ENCODE measurements around the gene PHTF2. TPM values are rescaled to one million over a fixed set of nuclear protein-coding genes. Genes with fewer than 3 reads are reported as not detected.

PHTF2 gene
- total and polyA plus RNA-seq, 2 experiments from 2014 or later = 13.3 to 26.9 TPM

DNA sequence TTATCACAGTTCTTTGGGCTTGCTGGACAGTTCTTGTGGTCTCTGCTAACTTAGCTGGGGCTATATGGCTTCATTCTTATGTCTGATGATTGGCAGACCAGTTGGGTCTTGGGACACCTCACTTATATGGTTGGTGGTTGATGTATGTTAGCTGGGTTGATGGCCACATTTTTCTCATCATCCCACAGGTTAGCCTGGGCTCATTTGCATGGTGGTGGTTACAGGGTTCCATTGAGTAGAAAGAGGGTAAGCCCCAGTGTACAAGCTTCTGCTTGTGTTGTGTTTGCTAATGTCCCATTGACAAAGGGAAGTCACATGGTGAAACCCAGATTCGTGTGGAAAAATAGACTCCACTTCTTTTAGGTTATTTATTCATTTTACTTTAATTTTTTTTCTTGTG is 41.0 kb upstream of the PHTF2 start:
- no peak overlapping the region for H3K27ac ChIP-seq
- H3K9me3 ChIP-seq (ENCODE audit: low read depth) = no peaks in the 10 kb centered on the region
- H2AFZ ChIP-seq = no peak overlapping the region
- peaks cover 79% of the 10 kb centered on the region for H3K79me2 ChIP-seq
- no peaks in the 10 kb centered on the region for H3K4me1 ChIP-seq (ENCODE audit: insufficient read depth)
- peaks cover 10% of the 10 kb centered on the region for H4K20me1 ChIP-seq (ENCODE audit: insufficient read depth, poor library complexity, severe bottlenecking)
- H3K4me3 ChIP-seq = no peak overlapping the region
- no peaks in the 10 kb centered on the region for H3K36me3 ChIP-seq (replicated peaks; ENCODE audit: insufficient read depth, low read depth)
- no peaks in the 10 kb centered on the region for H3K27me3 ChIP-seq
- no peak for DNase-seq (ENCODE audit: low spot score)
- WGBS (ENCODE audit: low lambda C conversion rate, missing lambda C conversion rate) = 65% methylated on average over 1 of the region's 1 CpG
- TF ChIP-seq EZH2phosphoT487 (IDR thresholded peaks at IDR 0.05; ENCODE audit: low read depth, severe bottlenecking, unreplicated experiment) (no peak), EZH2 (IDR thresholded peaks at IDR 0.05; ENCODE audit: borderline replicate concordance) (no peak)
- TF ChIP-seq, protein P1, sequence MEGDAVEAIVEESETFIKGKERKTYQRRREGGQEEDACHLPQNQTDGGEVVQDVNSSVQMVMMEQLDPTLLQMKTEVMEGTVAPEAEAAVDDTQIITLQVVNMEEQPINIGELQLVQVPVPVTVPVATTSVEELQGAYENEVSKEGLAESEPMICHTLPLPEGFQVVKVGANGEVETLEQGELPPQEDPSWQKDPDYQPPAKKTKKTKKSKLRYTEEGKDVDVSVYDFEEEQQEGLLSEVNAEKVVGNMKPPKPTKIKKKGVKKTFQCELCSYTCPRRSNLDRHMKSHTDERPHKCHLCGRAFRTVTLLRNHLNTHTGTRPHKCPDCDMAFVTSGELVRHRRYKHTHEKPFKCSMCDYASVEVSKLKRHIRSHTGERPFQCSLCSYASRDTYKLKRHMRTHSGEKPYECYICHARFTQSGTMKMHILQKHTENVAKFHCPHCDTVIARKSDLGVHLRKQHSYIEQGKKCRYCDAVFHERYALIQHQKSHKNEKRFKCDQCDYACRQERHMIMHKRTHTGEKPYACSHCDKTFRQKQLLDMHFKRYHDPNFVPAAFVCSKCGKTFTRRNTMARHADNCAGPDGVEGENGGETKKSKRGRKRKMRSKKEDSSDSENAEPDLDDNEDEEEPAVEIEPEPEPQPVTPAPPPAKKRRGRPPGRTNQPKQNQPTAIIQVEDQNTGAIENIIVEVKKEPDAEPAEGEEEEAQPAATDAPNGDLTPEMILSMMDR (IDR thresholded peaks at IDR 0.05; ENCODE audit: poor library complexity) = no peak
- H3K4me2 ChIP-seq = no peak overlapping the region
- H3K9me2 ChIP-seq (replicated peaks; ENCODE audit: insufficient read depth) = no peaks in the 10 kb centered on the region

DNA sequence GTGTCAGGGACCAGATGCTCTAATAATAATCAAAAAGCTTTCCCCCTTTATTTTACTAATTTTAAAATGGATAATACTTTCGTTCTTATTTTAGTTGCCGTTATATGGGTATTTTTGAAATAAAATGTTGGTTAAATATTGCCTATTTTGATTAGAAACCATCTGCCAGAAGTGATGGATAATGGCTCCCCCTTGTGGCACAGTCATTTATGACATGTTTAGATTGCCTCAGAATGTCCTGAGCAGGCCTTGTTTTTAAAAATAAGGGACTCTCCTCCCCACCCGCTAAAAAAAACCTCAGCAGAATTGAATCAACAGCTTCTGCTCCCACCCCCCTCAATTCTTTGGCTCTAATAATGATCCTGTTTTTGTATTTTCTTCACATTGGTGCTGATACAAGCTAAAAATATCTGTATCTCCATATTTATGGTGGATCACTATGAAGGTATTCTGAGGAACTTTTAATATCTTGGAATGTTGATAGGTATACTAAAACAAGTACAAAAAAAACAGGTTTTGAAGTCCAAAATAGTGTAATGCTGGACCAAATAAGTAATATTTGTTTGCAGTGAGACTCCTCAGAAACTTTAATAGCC is 39.2 kb upstream of the PHTF2 start:
- Histone ChIP-seq H3K27me3 (no peaks in the 10 kb centered on the region), H3K9me2 (replicated peaks; ENCODE audit: insufficient read depth) (no peaks in the 10 kb centered on the region), H3K79me2 (peaks cover 78% of the 10 kb centered on the region), H3K4me1 (ENCODE audit: insufficient read depth) (no peaks in the 10 kb centered on the region), H3K9me3 (ENCODE audit: low read depth) (no peaks in the 10 kb centered on the region), H3K36me3 (replicated peaks; ENCODE audit: insufficient read depth, low read depth) (no peaks in the 10 kb centered on the region), H3K4me3 (no peak overlapping the region), H2AFZ (no peak overlapping the region), H3K27ac (no peak overlapping the region), H3K4me2 (no peak overlapping the region), H4K20me1 (ENCODE audit: insufficient read depth, poor library complexity, severe bottlenecking) (peaks cover 10% of the 10 kb centered on the region)
- TF ChIP-seq EZH2phosphoT487 (IDR thresholded peaks at IDR 0.05; ENCODE audit: low read depth, severe bottlenecking, unreplicated experiment) (no peak), EZH2 (IDR thresholded peaks at IDR 0.05; ENCODE audit: borderline replicate concordance) (no peak)
- TF ChIP-seq, protein P1 (IDR thresholded peaks at IDR 0.05; ENCODE audit: poor library complexity) = peak; percentile 79
- 18% methylated on average over 3 of the region's 3 CpGs for WGBS (ENCODE audit: low lambda C conversion rate, missing lambda C conversion rate)
- DNase-seq (ENCODE audit: low spot score) = peak; percentile 79

DNA sequence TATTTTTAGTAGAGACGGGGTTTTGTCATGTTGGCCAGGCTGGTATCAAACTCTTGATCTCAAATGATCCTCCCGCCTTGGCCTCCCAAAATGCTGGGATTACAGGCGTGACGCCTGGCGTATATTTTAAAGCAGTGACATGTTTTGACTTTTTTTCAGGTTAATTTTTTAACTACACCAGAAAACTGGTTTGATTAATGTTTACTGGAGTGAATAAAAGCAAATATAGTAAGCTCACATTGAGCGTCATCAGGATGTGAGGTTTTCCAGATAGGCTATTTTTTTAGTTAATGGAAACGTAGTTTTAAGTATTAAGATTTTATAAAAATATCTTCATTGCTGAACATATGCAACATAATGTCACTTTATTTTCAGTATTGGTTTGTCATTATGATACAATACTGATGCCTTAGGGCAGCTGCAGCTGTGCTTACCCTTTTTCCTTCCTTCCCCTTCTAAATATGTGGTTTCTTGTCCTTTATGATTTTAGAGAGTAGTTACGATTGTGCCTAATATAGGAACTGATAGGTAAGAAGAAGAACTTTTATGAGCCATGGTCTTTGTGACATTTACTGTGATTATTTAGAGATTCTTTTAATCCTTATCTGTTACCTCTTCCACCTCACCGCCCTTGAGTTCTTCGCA is 37.6 kb upstream of the PHTF2 start:
- Histone ChIP-seq H4K20me1 (ENCODE audit: insufficient read depth, poor library complexity, severe bottlenecking) (peaks cover 10% of the 10 kb centered on the region), H3K9me3 (ENCODE audit: low read depth) (no peaks in the 10 kb centered on the region), H3K27ac (no peak overlapping the region), H2AFZ (no peak overlapping the region), H3K4me1 (ENCODE audit: insufficient read depth) (peaks cover 3% of the 10 kb centered on the region), H3K4me2 (no peak overlapping the region), H3K9me2 (replicated peaks; ENCODE audit: insufficient read depth) (no peaks in the 10 kb centered on the region), H3K27me3 (no peaks in the 10 kb centered on the region), H3K4me3 (no peak overlapping the region), H3K79me2 (peaks cover 67% of the 10 kb centered on the region), H3K36me3 (replicated peaks; ENCODE audit: insufficient read depth, low read depth) (no peaks in the 10 kb centered on the region)
- WGBS (ENCODE audit: low lambda C conversion rate, missing lambda C conversion rate) = 88% methylated on average over 10 of the region's 10 CpGs
- no peak for DNase-seq (ENCODE audit: low spot score)
- TF ChIP-seq EZH2phosphoT487 (IDR thresholded peaks at IDR 0.05; ENCODE audit: low read depth, severe bottlenecking, unreplicated experiment) = no peak
- TF ChIP-seq, protein P1 (IDR thresholded peaks at IDR 0.05; ENCODE audit: poor library complexity) = no peak
- TF ChIP-seq EZH2 (IDR thresholded peaks at IDR 0.05; ENCODE audit: borderline replicate concordance) = no peak

Data from hepatocyte (in vitro differentiated cells).